ENCODE measurements around the gene RNF220. TPM values are rescaled to one million over a fixed set of nuclear protein-coding genes. Genes with fewer than 3 reads are reported as not detected.

Gene RNF220
- total and polyA plus RNA-seq, 11 donors, result 54.2 to 108 (median 62.4) TPM

GRCh38 chr1:44632598-44632997 is 227.5 kb downstream of the RNF220 start:
- Histone ChIP-seq H3K9me3 (no peaks in the 10 kb centered on the region), H3K27me3 (no peaks in the 10 kb centered on the region), H3K27ac (peak overlapping the region; percentile 86 to 98 (median 94)), H3K4me1 (peaks cover 0 to 58% (median 25%) of the 10 kb centered on the region in 12 donors), H3K36me3 (peaks cover 0 to 48% (median 40%) of the 10 kb centered on the region in 9 donors), H3K4me3 (peak overlapping the region; percentile 60 to 90 (median 82))
- no peak for TF ChIP-seq CTCF (IDR thresholded peaks at IDR 0.05)
- TF ChIP-seq POLR2A (IDR thresholded peaks at IDR 0.05), result no peak
- intact Hi-C loops (cut with DNase I), result no loop called here
- 6 to 15% (median 13%) methylated on average over 7 to 9 of the region's 9 CpGs for WGBS, 4 donors
- peak in 1 of 4 donors; percentile 1 for ATAC-seq
- no peak for DNase-seq

- peaks cover 0 to 69% (median 61%) of the 10 kb centered on the region in 9 donors for H3K36me3 ChIP-seq
- no peaks in the 10 kb centered on the region for H3K9me3 ChIP-seq
- DNase-seq, result no peak
- H3K27me3 ChIP-seq, result no peaks in the 10 kb centered on the region
- no peak overlapping the region for H3K4me3 ChIP-seq
- no peak for TF ChIP-seq POLR2A (IDR thresholded peaks at IDR 0.05)
- no peak for TF ChIP-seq CTCF (IDR thresholded peaks at IDR 0.05)
- 91 to 97% (median 93%) methylated on average over 3 of the region's 3 CpGs for WGBS, 4 donors
- intact Hi-C loops (cut with DNase I), result no loop called here
- no peak overlapping the region for H3K27ac ChIP-seq
- no peak for ATAC-seq
- peaks cover 0 to 65% (median 25%) of the 10 kb centered on the region in 12 donors for H3K4me1 ChIP-seq
Observed at GRCh38 chr1:44634606-44635189, 229.6 kb downstream of the RNF220 start.

- Histone ChIP-seq H3K27ac (no peak overlapping the region), H3K4me3 (no peak overlapping the region), H3K27me3 (no peaks in the 10 kb centered on the region), H3K9me3 (no peaks in the 10 kb centered on the region), H3K4me1 (peaks cover 0 to 69% (median 28%) of the 10 kb centered on the region in 12 donors), H3K36me3 (peaks cover 0 to 76% (median 68%) of the 10 kb centered on the region in 9 donors)
- TF ChIP-seq CTCF (IDR thresholded peaks at IDR 0.05), result no peak
- TF ChIP-seq POLR2A (IDR thresholded peaks at IDR 0.05), result no peak
- no peak for ATAC-seq
- intact Hi-C loops (cut with DNase I), result no loop called here
- DNase-seq, result no peak
- WGBS, 4 donors, result 79 to 87% (median 83%) methylated on average over 8 to 9 of the region's 9 CpGs
Observed at GRCh38 chr1:44635439-44635838, 230.4 kb downstream of the RNF220 start.

GRCh38 chr1:44636083-44636687 is 231.1 kb downstream of the RNF220 start:
- intact Hi-C loops (cut with DNase I), result no loop called here
- no peak for DNase-seq
- peak overlapping the region in 4 of 12 donors; percentile 5 to 74 (median 32) for H3K27ac ChIP-seq

More at GRCh38 chr1:44636083-44636687, 231.1 kb downstream of the RNF220 start:
- Histone ChIP-seq H3K36me3 (peaks cover 0 to 84% (median 76%) of the 10 kb centered on the region in 9 donors), H3K9me3 (no peaks in the 10 kb centered on the region), H3K4me1 (peaks cover 0 to 67% (median 27%) of the 10 kb centered on the region in 12 donors), H3K4me3 (no peak overlapping the region), H3K27me3 (no peaks in the 10 kb centered on the region)
- no peak for ATAC-seq
- WGBS, 4 donors, result 85 to 90% (median 88%) methylated on average over 14 of the region's 14 CpGs
- no peak for TF ChIP-seq POLR2A (IDR thresholded peaks at IDR 0.05)
- TF ChIP-seq CTCF (IDR thresholded peaks at IDR 0.05), result no peak

Data from heart left ventricle (tissue), 16 donors.